Activated T-cell treated with anti-CD3 and anti-CD28 coated beads, Interleukin-2, amount 50 U/mL, for 72 hours (primary cell): Measurements from ENCODE around the gene LUC7L. TPM values are rescaled to one million over a fixed set of nuclear protein-coding genes. Genes with fewer than 3 reads are reported as not detected.

Experiments
- ATAC-seq, 2 donors: fragments of 150-1000 bp; cut with Tn5 transposase; replicated peaks in 1 of 2; 2 replicates each; pipeline ENCODE4 v1.10.0; 2021; ENCODE audit warnings: moderate library complexity in 2 of 2, mild to moderate bottlenecking in 1 of 2
- DNase-seq, 2 donors: peaks; one replicate each; pipeline ENCODE4 v3.0.0; 2021 to 2022; ENCODE audit warnings: mixed read lengths in 1 of 2
- H3K27ac Mint-ChIP-seq: one replicate; pipeline ENCODE4 v1.8.0; 2022; ENCODE audit warnings: mild to moderate bottlenecking, moderate library complexity, mixed read lengths
- H3K27me3 Mint-ChIP-seq: one replicate; pipeline ENCODE4 v1.8.0; 2022; ENCODE audit warnings: low read depth, mixed read lengths
- H3K36me3 Mint-ChIP-seq, 2 donors: one replicate each; pipeline ENCODE4 v1.8.0; 2022; ENCODE audit warnings: mixed read lengths in 2 of 2, mild to moderate bottlenecking in 1 of 2; ENCODE audit not compliant: insufficient read depth in 2 of 2
- H3K4me1 Mint-ChIP-seq: one replicate; pipeline ENCODE4 v1.8.0; 2022; ENCODE audit warnings: low read depth, mixed read lengths
- H3K4me3 Mint-ChIP-seq, 2 donors: one replicate each; pipeline ENCODE4 v1.8.0; 2022; ENCODE audit warnings: mild to moderate bottlenecking in 2 of 2, mixed read lengths in 2 of 2, moderate library complexity in 2 of 2
- H3K9me3 Mint-ChIP-seq, 2 donors: one replicate each; pipeline ENCODE4 v1.8.0; 2022; ENCODE audit warnings: mixed read lengths in 2 of 2
- total RNA-seq, 2 donors: library from RNA; stranded (reverse); gene quantifications; one replicate each; pipeline ENCODE4 v1.2.3, GENCODE V29; 2022

Gene LUC7L
- total RNA-seq, result 10 to 100 TPM; 56.4 to 69.7 TPM

DNA sequence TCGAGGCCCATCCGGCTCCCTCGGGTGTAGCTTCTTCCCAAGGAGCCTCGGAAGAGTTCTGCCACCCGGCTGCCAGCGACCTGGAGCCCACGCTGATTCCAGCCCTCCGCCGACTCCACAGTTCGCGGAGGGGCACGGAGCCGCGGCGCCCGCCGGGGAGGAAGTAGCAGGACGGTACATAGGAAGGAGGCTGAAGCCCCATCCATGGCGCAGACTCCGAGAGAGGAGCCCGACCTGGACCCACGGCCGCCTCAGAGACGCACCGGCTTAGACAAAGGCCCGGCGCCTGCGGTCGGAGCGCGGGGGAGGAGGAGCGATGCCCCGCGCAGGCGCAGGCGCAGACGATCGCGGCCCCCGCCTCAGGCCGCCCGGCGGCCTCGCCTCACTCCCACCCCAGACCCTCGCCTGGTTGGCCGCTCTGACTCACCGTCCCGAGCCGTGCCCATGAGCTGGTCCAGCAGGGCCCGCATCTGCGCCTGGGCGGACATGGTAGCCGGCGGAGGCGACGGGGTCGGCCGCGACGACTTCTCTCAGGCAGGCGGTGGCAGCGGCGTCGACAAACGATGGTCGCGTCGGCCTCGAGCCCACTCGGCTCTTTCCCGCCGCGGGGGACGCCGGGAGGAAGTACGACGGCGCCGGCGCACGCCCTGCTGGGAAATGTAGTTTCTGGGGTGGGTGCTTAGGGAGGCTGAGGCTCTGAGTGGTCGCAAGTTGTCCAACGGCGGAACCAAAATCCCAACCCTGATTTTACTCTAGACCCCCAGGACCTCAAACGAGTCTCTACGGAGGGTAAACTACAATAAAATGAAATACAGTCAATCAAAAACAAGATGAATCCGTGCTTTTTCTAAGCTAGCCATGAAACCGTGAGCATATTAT lies at the start of gene LUC7L:
TSS of gene LUC7L (minus strand) at position 598 of the 879 bp plus-strand sequence. CDS start at position 488, 110 bp downstream.
- peak within 1 kb of the TSS; percentile 91 to 92 for H3K4me3 Mint-ChIP-seq
- no peaks in the 10 kb centered on the region for H3K9me3 Mint-ChIP-seq
- peaks cover 3 to 11% of the 10 kb centered on the region in 2 donors for H3K36me3 Mint-ChIP-seq
- DNase-seq, result peak; percentile 89 to 91
- peaks cover 34% of the 10 kb centered on the region for H3K4me1 Mint-ChIP-seq
- peak; percentile 93 to 94 for ATAC-seq
- H3K27ac Mint-ChIP-seq, result peak within 1 kb of the TSS; percentile 88
- H3K27me3 Mint-ChIP-seq, result no peaks in the 10 kb centered on the region

DNA sequence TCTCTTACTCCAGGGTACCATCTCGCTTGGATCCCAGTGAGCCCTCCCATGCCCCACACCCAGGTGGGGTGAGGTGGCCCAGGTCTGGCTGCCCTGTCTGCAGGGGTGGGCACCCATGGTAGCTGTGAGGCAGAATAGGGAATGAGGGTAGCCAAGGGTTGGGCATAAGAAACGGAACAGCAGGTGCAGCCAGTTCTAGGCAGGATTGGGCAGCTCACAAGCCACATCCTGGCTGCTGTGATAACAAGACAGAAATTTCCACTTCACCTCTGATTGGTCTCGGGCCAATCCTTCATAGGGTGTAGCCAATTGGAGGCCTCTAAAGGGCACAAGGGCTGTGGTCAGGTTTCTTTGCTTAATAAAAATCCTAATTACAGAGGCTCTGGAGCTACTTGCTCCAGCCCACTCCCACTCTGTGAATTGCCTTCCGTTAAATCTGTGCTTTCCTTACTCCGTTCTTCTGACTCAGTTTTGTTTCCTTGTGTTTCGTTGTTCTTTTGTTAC lies 49.7 kb upstream of the LUC7L start:
- Mint-ChIP-seq H3K36me3 (no peaks in the 10 kb centered on the region), H3K4me3 (peak overlapping the region in 1 of 2 donors; percentile 33), H3K27ac (no peak overlapping the region), H3K9me3 (no peaks in the 10 kb centered on the region), H3K27me3 (peaks cover 21% of the 10 kb centered on the region), H3K4me1 (peaks cover 6% of the 10 kb centered on the region)
- DNase-seq (peak; percentile 15 to 22), ATAC-seq (peak; percentile 51 to 56)

DNA sequence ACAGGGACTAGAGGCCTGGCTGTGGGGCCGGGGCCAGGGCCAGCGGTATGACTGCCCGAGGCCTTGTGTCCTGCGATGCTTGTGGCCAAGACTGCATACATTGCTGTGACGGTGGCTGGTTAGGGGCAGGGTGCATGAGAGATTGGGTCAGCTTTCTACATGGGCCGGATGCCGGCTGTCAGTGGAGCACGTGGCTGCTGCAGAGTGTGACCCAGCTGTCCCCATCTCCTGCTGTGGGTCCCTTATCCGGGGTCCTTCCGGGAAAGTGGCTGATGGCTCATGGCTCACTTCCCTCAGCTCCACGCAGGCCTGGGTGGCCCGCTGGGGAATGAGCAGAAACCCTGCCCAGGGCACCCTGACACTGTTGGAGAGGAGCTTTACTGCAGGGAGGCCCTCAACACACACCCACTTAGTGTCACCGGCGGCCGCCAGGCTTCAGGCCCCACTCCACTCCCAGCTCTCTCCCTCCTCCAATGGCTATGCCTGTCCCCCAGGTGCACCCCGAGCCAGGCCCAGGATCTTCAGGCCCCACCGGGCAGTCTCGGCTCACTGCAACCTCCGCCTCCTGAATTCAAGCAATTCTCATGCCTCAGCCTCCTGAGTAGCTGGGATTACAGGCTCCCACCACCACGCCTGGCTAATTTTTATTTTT lies 47.3 kb upstream of the LUC7L start:
- Mint-ChIP-seq H3K36me3 (no peaks in the 10 kb centered on the region), H3K27me3 (peaks cover 21% of the 10 kb centered on the region), H3K4me3 (peak overlapping the region; percentile 68 to 70), H3K27ac (no peak overlapping the region), H3K9me3 (no peaks in the 10 kb centered on the region), H3K4me1 (peaks cover 6% of the 10 kb centered on the region)
- ATAC-seq, result no peak
- DNase-seq, result no peak

DNA sequence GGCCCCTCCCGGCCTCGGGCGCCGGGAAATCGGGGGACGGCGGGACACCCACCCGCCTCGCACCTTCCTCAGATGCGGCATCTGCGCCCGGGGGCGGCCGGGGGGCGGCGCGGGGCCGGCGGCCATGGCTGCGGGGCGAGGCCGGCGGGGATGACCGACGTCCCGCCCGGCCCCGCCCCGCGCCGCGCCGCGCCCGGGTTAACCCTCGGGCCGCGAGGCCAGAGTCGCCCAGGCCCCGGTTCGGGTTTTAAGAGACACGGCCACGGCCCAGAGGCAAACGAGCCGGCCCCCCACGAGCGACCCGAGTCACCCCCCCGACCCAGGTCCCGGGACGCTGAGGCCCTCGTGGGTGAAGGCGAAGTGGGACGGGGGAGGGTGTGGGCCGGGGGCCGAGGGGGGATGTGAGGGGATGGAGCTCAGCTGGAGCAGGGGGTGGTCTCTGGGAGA lies 46.6 kb upstream of the LUC7L start, which contains the start of gene RGS11:
TSS of gene RGS11 (minus strand) at position 159 of the 447 bp plus-strand sequence. CDS start at position 126, 33 bp downstream.
- peak within 1 kb of the TSS; percentile 68 to 73 for H3K4me3 Mint-ChIP-seq

GRCh38 chr16:275041-275641 lies 45.9 kb upstream of the LUC7L start:
- ATAC-seq (peak; percentile 36 to 49), DNase-seq (peak; percentile 13 to 17)
- H3K4me1 Mint-ChIP-seq, result peaks cover 6% of the 10 kb centered on the region
- peak overlapping the region; percentile 44 to 73 for H3K4me3 Mint-ChIP-seq
- no peaks in the 10 kb centered on the region for H3K9me3 Mint-ChIP-seq
- peaks cover 21% of the 10 kb centered on the region for H3K27me3 Mint-ChIP-seq
- no peak overlapping the region for H3K27ac Mint-ChIP-seq
- H3K36me3 Mint-ChIP-seq, result no peaks in the 10 kb centered on the region

More for the DNA sequence above, 46.6 kb upstream of the LUC7L start, which contains the start of gene RGS11:
- no peaks in the 10 kb centered on the region for H3K36me3 Mint-ChIP-seq
- DNase-seq (no peak), ATAC-seq (no peak)
- H3K4me1 Mint-ChIP-seq, result peaks cover 6% of the 10 kb centered on the region
- H3K27me3 Mint-ChIP-seq, result peaks cover 21% of the 10 kb centered on the region
- H3K27ac Mint-ChIP-seq, result no peak within 1 kb of the TSS
- no peaks in the 10 kb centered on the region for H3K9me3 Mint-ChIP-seq

DNA sequence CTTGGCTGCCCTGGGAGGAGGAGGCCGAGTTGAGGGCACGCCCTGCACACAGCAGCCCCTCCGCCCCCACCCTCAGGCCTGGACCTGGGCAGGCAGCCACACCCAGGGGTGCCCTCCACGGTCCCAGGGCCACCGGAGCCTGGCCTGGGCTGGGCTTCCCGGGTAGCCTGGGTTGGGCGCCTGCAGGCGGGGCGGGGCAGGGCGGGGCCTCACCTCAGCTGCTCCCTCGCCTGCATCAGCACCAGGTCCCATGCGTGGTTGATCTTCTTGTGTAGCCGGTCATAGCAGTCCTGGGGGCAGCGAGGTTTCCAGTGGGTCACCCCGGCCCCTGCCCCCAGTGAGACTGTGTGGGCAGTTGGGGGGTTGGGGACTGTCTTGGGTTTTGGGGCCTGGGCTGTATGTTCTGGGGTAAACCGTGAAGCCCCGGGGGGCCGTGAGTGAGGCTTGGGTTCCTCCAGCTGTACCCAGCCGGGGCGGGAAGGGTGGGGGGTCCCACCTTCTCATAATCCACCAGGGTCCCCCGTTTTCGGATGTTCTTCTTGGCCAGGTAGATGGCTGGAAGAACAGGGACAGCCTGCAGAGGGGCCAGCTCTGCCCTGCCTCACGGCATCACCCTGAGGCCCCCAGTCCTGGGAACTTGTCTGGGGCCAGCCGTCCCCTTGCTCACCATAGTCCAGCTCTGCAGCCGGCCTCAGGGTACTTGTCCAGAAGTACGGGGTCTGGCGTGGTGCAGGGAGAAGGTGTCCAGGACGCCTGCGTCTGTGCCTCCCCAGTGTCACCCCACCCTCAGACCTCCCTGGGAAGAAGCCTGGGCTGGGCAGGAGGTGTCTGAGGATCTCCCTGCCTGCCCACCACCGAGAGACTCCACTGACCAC lies 44.5 kb upstream of the LUC7L start:
- H3K4me3 Mint-ChIP-seq, result no peak overlapping the region
- H3K9me3 Mint-ChIP-seq, result no peaks in the 10 kb centered on the region
- DNase-seq (no peak), ATAC-seq (no peak)
- no peaks in the 10 kb centered on the region for H3K4me1 Mint-ChIP-seq
- H3K36me3 Mint-ChIP-seq, result no peaks in the 10 kb centered on the region
- peaks cover 14% of the 10 kb centered on the region for H3K27me3 Mint-ChIP-seq
- no peak overlapping the region for H3K27ac Mint-ChIP-seq

DNA sequence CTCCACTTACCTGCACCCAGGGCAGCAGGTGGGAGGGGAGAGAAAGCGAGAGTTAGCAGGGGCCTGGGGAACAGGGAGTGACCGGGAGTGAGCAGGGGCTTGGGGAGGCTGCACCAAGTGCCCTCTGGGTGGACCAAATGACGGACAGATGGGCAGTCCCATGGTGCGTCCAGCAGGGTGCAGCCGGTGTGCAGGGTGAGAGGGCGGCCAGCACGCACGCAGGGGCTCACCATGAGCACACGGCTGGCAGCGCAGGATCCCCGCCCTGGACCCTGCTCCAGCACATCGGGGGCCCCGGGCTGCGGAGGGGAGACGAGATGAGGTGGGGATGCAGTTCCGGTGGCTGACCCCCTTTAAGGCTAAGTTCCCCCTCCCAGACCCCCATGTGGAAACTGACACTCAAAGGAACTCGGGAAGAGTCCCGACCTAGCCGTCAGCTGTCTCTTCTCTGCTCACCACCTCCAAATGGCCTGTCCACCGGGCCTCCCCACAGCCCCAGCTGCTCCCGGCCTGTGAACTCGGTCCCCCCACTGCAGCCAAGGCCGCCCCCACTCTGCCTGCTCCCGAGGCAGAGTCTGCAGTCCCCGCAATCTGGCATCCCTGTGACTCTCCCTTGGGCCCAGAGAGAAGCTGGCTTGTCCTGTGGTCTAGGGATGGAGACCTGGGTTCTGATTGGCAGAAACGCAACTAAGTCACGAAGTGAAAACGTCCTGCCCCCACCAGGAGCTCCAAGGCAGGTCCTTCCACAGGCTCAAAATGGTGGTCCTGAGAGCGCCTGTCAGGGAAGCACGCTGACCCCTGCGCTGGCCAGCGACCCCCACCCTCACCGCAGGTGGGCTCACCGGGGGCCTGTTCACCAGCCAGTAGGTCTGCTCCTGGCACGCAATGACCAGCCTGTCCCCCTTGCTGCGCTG lies 43.6 kb upstream of the LUC7L start:
- no peak for ATAC-seq

DNA sequence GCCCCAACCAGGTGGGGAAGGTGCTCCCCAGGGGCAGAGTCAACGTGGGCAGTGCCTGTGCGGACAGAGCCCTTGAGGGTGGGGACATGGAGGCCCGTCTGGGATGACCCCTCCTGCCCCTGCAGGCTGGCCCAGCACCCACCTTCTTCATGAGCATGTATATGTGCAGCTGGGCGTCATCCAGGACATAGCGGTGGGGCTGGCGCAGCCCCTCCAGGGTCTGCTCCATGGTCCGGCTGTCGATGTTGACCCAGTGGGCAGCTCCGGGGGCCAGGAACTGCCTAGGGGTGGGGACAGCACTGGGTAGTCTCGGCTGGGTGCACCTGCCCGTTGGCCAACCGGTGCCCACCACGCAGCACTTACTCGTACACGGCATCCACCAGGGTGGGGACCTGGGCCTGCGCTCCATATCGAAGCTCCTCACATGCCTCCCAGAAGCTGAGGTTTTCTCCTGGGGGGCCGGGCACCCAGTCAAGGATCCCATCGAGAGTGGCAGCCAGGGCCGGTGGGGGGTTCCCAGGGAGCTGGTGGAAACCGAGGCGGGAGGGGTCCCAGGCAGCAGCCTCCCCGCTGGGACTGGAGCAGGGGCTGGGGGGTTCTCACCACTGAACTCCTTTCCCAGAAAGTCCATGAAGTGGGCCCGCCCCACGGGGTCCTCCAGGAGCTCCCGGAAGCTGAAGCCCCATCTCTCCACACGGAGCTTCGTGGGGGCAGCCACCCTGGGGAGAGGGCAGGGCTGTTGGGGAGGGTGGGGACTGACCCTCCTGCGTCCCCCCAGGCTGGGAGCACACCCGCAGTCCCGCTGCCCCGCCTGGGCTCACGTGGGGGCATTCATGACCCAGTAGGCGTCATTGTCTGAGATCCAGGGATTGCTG lies 41.4 kb upstream of the LUC7L start:
- H3K36me3 Mint-ChIP-seq, result no peaks in the 10 kb centered on the region
- no peaks in the 10 kb centered on the region for H3K4me1 Mint-ChIP-seq
- ATAC-seq (no peak), DNase-seq (no peak)
- H3K9me3 Mint-ChIP-seq, result peaks cover 0 to 4% of the 10 kb centered on the region in 2 donors
- H3K4me3 Mint-ChIP-seq, result no peak overlapping the region
- H3K27me3 Mint-ChIP-seq, result no peaks in the 10 kb centered on the region
- no peak overlapping the region for H3K27ac Mint-ChIP-seq

More for the DNA sequence above, 43.6 kb upstream of the LUC7L start:
- no peak overlapping the region for H3K27ac Mint-ChIP-seq
- DNase-seq, result no peak
- no peak overlapping the region for H3K4me3 Mint-ChIP-seq
- H3K36me3 Mint-ChIP-seq, result no peaks in the 10 kb centered on the region
- peaks cover 14% of the 10 kb centered on the region for H3K27me3 Mint-ChIP-seq
- peaks cover 0 to 1% of the 10 kb centered on the region in 2 donors for H3K9me3 Mint-ChIP-seq
- H3K4me1 Mint-ChIP-seq, result no peaks in the 10 kb centered on the region

- Mint-ChIP-seq H3K9me3 (peaks cover 0 to 4% of the 10 kb centered on the region in 2 donors), H3K27ac (no peak overlapping the region), H3K36me3 (no peaks in the 10 kb centered on the region), H3K4me1 (no peaks in the 10 kb centered on the region), H3K4me3 (no peak overlapping the region), H3K27me3 (no peaks in the 10 kb centered on the region)
- DNase-seq (no peak), ATAC-seq (no peak)
Observed at GRCh38 chr16:269061-269796, 40.0 kb upstream of the LUC7L start.
